GM06990 (cell line): ENCODE measurements around the gene ALPK3.

Experiments
- DNase-seq: peaks from one replicate; pipeline ENCODE4 v3.0.0-alpha.2; 2011; ENCODE audit not compliant: insufficient read length; ENCODE audit errors: extremely low read depth
- H3K27me3 ChIP-seq: replicated peaks from 2 replicates; pipeline ENCODE4 v1.6.0; 2011; ENCODE audit warnings: low read length; ENCODE audit not compliant: control insufficient read depth, insufficient read depth
- H3K36me3 ChIP-seq: 2 replicates; pipeline ENCODE4 v1.5.1; 2011; ENCODE audit warnings: low read length; ENCODE audit not compliant: control insufficient read depth, insufficient read depth
- H3K4me3 ChIP-seq: replicated peaks from 2 replicates; pipeline ENCODE4 v1.5.1; 2011; ENCODE audit warnings: low read depth, mild to moderate bottlenecking, control low read depth, low read length
- TF ChIP-seq, protein P1 (sequence below): IDR thresholded peaks from 2 replicates; pipeline ENCODE4 v1.5.1; 2011; ENCODE audit warnings: low read length, control low read depth, mild to moderate bottlenecking, inconsistent platforms; ENCODE audit not compliant: insufficient read depth, poor library complexity, severe bottlenecking

The ALPK3 gene

DNA sequence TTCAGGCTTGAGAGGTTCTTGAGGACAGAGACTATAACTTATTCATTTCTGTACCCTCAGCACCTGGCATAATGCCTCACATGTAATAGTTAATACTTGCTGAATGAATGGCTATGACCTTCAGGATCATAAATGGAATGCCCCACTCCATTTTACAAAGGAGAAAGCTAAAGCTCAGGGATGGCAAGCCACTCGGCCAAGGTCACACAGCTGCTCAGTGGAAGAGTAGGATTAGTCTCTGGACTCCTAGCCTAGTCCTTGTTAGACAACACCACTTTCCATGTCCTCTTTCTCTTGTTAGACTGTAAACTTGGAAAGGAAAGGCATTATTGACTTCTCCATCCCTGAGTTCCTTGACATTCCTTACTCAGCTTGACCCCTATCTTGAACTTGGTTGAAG is 3.2 kb upstream of the ALPK3 start:
- no peaks in the 10 kb centered on the region for H3K36me3 ChIP-seq
- TF ChIP-seq, protein P1, sequence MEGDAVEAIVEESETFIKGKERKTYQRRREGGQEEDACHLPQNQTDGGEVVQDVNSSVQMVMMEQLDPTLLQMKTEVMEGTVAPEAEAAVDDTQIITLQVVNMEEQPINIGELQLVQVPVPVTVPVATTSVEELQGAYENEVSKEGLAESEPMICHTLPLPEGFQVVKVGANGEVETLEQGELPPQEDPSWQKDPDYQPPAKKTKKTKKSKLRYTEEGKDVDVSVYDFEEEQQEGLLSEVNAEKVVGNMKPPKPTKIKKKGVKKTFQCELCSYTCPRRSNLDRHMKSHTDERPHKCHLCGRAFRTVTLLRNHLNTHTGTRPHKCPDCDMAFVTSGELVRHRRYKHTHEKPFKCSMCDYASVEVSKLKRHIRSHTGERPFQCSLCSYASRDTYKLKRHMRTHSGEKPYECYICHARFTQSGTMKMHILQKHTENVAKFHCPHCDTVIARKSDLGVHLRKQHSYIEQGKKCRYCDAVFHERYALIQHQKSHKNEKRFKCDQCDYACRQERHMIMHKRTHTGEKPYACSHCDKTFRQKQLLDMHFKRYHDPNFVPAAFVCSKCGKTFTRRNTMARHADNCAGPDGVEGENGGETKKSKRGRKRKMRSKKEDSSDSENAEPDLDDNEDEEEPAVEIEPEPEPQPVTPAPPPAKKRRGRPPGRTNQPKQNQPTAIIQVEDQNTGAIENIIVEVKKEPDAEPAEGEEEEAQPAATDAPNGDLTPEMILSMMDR: no peak
- no peak for DNase-seq
- H3K4me3 ChIP-seq: no peak overlapping the region
- no peaks in the 10 kb centered on the region for H3K27me3 ChIP-seq

DNA sequence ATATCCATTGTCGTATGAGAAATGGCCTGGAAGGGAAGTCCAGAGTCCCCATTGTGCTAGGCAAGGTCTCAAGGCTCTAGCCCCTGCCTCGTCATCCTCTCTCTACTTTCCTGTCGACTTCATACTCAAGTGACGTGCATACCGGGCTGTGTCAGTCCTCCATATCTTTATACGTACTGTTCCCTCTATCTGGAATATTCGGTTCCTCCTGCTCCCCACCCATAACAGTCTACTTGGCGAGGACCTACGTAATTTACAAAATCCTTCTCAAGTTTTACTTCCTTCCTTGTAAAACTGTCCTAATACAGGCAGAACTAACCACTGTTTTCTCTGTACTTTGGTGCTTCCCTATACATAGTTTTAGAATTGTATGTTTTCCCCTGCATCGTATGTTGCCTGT is 2.2 kb upstream of the ALPK3 start:
- Histone ChIP-seq H3K36me3 (no peaks in the 10 kb centered on the region), H3K27me3 (no peaks in the 10 kb centered on the region), H3K4me3 (no peak overlapping the region)
- TF ChIP-seq, protein P1: no peak
- DNase-seq: no peak

DNA sequence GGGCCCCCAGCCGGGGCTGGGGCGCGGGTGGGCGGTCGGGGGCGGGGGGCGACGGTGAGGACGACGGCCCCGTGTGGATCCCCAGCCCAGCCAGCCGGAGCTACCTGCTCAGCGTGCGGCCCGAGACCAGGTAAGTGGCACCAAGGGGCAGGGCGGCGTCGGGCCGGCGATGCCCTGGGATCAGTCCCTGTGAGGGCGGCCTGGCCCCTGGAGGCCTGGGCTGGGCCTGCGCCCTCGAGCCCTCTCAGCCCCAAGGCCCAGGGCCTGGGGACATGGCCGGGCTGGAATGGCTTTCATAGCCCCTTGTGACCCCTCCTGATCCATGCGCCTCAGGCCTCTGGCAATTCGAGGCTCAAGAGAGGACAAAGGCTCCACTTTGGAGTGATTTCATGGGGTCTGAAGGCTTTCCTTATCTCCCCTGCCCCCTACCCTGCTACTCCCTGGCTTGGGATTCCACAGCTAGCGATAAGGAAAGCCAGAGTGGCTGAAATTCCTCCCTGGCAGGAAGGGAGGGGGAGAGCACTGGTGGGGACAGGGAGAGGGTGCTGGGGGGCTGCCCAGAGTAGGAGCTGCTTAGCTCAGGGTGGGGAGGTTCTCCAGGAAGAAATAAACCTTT is 418 bp downstream of the ALPK3 start:
- H3K36me3 ChIP-seq: no peaks in the 10 kb centered on the region
- H3K27me3 ChIP-seq: no peaks in the 10 kb centered on the region; the same call in 1 of the 2 replicates
- no peak for DNase-seq
- no peak overlapping the region for H3K4me3 ChIP-seq
- TF ChIP-seq, protein P1: no peak

DNA sequence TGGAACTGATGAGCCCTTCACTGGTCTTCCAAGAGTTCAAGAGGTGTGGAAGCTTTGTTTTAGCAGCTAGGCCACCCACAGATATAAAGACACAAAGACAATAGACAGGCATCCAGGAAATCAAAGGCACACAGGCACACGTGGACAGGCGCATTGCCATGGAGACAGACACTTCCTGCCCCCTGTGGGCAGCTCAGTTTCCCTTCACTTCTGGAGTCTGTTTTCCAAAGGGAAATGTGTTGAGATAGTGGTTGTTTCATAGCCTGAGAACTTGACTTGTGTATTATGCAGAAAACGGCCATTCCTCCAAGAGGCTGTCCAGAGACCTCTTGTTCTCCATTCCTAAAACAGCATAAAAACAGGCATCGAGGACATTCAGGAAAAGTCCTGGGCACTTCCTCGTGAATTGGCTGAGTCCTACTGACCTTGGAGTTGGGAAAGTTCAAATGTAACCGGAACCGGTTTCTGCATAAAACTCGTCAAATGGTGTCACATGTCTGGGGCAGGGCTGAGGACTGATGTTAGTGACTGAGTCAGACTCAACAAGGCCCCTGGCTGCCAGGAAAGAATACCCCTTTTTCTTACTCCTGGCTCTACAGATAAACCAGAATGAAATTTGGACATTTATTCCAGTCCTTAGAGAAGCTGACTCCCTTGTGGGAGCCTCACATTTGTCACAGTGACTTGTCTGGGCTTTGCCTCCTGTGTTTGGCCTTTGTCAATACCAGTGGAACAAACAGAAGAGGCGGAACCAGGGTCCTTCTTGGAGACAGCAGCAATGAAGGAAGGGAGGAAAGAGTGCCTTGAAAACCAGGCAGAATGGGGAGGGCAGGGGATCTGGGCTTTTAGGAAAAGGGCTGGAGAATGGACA is 1.3 kb downstream of the ALPK3 start:
- Histone ChIP-seq H3K36me3 (no peaks in the 10 kb centered on the region), H3K27me3 (no peaks in the 10 kb centered on the region; the same call in 1 of the 2 replicates), H3K4me3 (no peak overlapping the region)
- TF ChIP-seq, protein P1: no peak
- no peak for DNase-seq

DNA sequence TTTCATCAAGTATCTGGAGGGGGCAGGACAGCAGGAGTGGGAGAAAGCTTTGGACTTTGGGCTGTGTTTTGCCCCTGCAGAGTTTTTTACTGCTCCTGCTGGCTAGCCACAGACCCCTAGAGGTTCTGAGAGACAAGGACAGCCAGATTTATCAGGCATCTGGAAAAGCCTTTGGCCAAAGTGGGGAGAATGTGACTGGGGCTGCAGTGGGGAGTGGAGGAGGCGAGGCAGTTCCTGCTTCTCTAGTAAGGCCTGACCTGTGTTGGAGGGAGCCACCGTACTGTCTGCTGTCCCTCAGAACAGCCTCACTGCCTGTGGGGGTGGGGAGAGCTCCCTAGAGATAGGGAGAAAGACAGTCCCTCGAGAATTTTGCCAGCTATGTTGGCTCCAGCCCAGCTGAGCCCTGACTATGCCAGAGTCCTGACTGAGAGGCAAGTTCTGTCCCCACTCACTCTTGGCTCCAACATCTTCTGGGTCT is 2.2 kb downstream of the ALPK3 start:
- Histone ChIP-seq H3K27me3 (no peaks in the 10 kb centered on the region; the same call in 1 of the 2 replicates), H3K36me3 (no peaks in the 10 kb centered on the region), H3K4me3 (no peak overlapping the region)
- DNase-seq: no peak
- TF ChIP-seq, protein P1: no peak
